H1 (cell line): Measurements from ENCODE around the gene TCERG1L. TPM values are rescaled to one million over a fixed set of nuclear protein-coding genes. Genes with fewer than 3 reads are reported as not detected.

Experiments used
- CTCF ChIA-PET: fragments of 300-600 bp; sonication (Branson Sonifier 250); formaldehyde crosslinking; loops from one replicate; lab custom pipeline; 2021; ENCODE audit not compliant: partially characterized antibody; lab: Charles Lee
- POLR2A ChIA-PET: fragments of 300-600 bp; sonication (Branson Sonifier 250); formaldehyde crosslinking; loops from one replicate; lab custom pipeline; 2021; ENCODE audit warnings: inconsistent platforms; ENCODE audit not compliant: partially characterized antibody; lab: Charles Lee
- DNase-seq, 2 experiments: peaks; one replicate each; pipeline versions ENCODE4 v3.0.0 to v3.0.0-alpha.2; 2010 to 2022; ENCODE audit warnings: low spot score in 2 of 2, low read depth in 1 of 2, mixed read lengths in 1 of 2
- FAIRE-seq: peaks from 2 replicates; lab custom pipeline; 2011; peaks lifted over from hg19 to GRCh38; lab: Jason Lieb, UNC
- H2AFZ ChIP-seq: 2 replicates; pipeline ENCODE4 v1.8.1; 2012; ENCODE audit warnings: low read length, inconsistent platforms
- H2AK5ac ChIP-seq: 2 replicates; pipeline ENCODE4 v1.6.1; 2013; ENCODE audit warnings: low read depth, low read length
- H2BK120ac ChIP-seq: replicated peaks from 2 replicates; pipeline ENCODE3; 2013; ENCODE audit warnings: low read depth, low read length, inconsistent platforms
- H2BK12ac ChIP-seq: 2 replicates; pipeline ENCODE4 v1.6.1; 2013; ENCODE audit warnings: low read depth, low read length
- H2BK15ac ChIP-seq: 2 replicates; pipeline ENCODE4 v1.6.1; 2013; ENCODE audit warnings: low read length
- H2BK20ac ChIP-seq: 2 replicates; pipeline ENCODE4 v1.6.1; 2013; ENCODE audit warnings: low read length
- H2BK5ac ChIP-seq: 2 replicates; pipeline ENCODE4 v1.6.1; 2013; ENCODE audit warnings: low read depth, low read length
- H3K14ac ChIP-seq: 2 replicates; pipeline ENCODE4 v1.6.1; 2013; ENCODE audit warnings: inconsistent platforms; ENCODE audit not compliant: insufficient read length
- H3K18ac ChIP-seq: 2 replicates; pipeline ENCODE4 v1.6.1; 2013; ENCODE audit warnings: low read length; ENCODE audit errors: extremely low read depth
- H3K23ac ChIP-seq: 2 replicates; pipeline ENCODE4 v1.6.1; 2013; ENCODE audit warnings: inconsistent platforms; ENCODE audit not compliant: insufficient read length
- H3K23me2 ChIP-seq: 2 replicates; pipeline ENCODE4 v1.6.1; 2013; ENCODE audit warnings: low read depth, low read length
- H3K27ac ChIP-seq: 2 replicates; pipeline ENCODE4 v1.6.1; 2011; ENCODE audit warnings: low read depth, low read length, inconsistent platforms
- H3K27me3 ChIP-seq, 4 experiments: replicated peaks in 1 of 4; 1 replicate in 1 of 4; 2 replicates in 3 of 4; pipeline versions ENCODE4 v1.6.1 to v1.8.1; 2011 to 2013; ENCODE audit warnings: low read length in 3 of 4, mild to moderate bottlenecking in 3 of 4, inconsistent platforms in 2 of 4, mixed read lengths in 2 of 4, moderate library complexity in 1 of 4; ENCODE audit not compliant: control insufficient read depth in 3 of 4, insufficient read depth in 3 of 4; ENCODE audit errors: extremely low read depth in 1 of 4
- H3K36me3 ChIP-seq, 4 experiments: 2 replicates each; pipeline versions ENCODE4 v1.6.1 to v1.8.1; 2011 to 2013; ENCODE audit warnings: mild to moderate bottlenecking in 4 of 4, low read length in 3 of 4, moderate library complexity in 2 of 4, control low read depth in 1 of 4, inconsistent platforms in 1 of 4; ENCODE audit not compliant: insufficient read depth in 4 of 4, control insufficient read depth in 2 of 4
- H3K4ac ChIP-seq: replicated peaks from 2 replicates; pipeline ENCODE3; 2013; ENCODE audit warnings: low read length, low read depth, mixed read lengths, inconsistent platforms; ENCODE audit not compliant: insufficient read length
- H3K4me1 ChIP-seq, 4 experiments: replicated peaks in 1 of 4; 1 replicate in 1 of 4; 2 replicates in 3 of 4; pipeline versions ENCODE4 v1.6.1 to v1.8.1; 2011 to 2013; ENCODE audit warnings: low read length in 3 of 4, inconsistent platforms in 2 of 4, mixed read lengths in 1 of 4; ENCODE audit not compliant: insufficient read depth in 4 of 4, control insufficient read depth in 3 of 4
- H3K4me2 ChIP-seq, 2 experiments: 2 replicates each; pipeline versions ENCODE4 v1.6.1 to v1.8.1; 2011 to 2013; ENCODE audit warnings: low read depth in 2 of 2, low read length in 2 of 2, control low read depth in 1 of 2, inconsistent platforms in 1 of 2, mild to moderate bottlenecking in 1 of 2; ENCODE audit not compliant: insufficient read depth in 1 of 2
- H3K4me3 ChIP-seq, 4 experiments: fragments of 200-600, 300-600 bp in 1 of 4; sonication (generic), shearing (Covaris generic), sonication (Bioruptor Twin) in 1 of 4; 2 replicates each; pipeline versions ENCODE4 v1.5.1 to v1.8.1; 2011 to 2016; ENCODE audit warnings: low read length in 4 of 4, low read depth in 3 of 4, control low read depth in 2 of 4, inconsistent platforms in 2 of 4, mild to moderate bottlenecking in 2 of 4, mixed read lengths in 1 of 4, moderate library complexity in 1 of 4; ENCODE audit not compliant: insufficient read depth in 2 of 4; ENCODE audit errors: extremely low read depth in 1 of 4
- H3K56ac ChIP-seq: replicated peaks from 2 replicates; pipeline ENCODE3; 2013; ENCODE audit warnings: low read depth, mild to moderate bottlenecking, mixed read lengths, low read length, inconsistent platforms; ENCODE audit not compliant: insufficient read length
- H3K79me1 ChIP-seq: 2 replicates; pipeline ENCODE4 v1.6.1; 2013; ENCODE audit warnings: low read depth, low read length, control low read depth
- H3K79me2 ChIP-seq, 2 experiments: 2 replicates each; pipeline versions ENCODE4 v1.6.1 to v1.8.1; 2012 to 2013; ENCODE audit warnings: low read length in 2 of 2, mild to moderate bottlenecking in 2 of 2, inconsistent platforms in 1 of 2; ENCODE audit not compliant: insufficient read depth in 2 of 2, control insufficient read depth in 1 of 2
- H3K9ac ChIP-seq, 4 experiments: replicated peaks in 1 of 4; 1 replicate in 1 of 4; 2 replicates in 3 of 4; pipeline versions ENCODE4 v1.6.1 to v1.8.1; 2011 to 2013; ENCODE audit warnings: low read depth in 3 of 4, low read length in 3 of 4, control low read depth in 2 of 4, mild to moderate bottlenecking in 2 of 4, moderate library complexity in 2 of 4, inconsistent platforms in 1 of 4; ENCODE audit errors: extremely low read depth in 1 of 4
- H3K9me3 ChIP-seq, 2 experiments: 2 replicates each; pipeline versions ENCODE4 v1.6.1 to v1.8.1; 2012 to 2013; ENCODE audit warnings: mild to moderate bottlenecking in 2 of 2, moderate library complexity in 2 of 2, control low read depth in 1 of 2, inconsistent platforms in 1 of 2, low read depth in 1 of 2, low read length in 1 of 2, mixed read lengths in 1 of 2; ENCODE audit not compliant: insufficient read depth in 2 of 2
- H4K20me1 ChIP-seq, 2 experiments: replicated peaks in 1 of 2; 2 replicates each; pipeline versions ENCODE3 to v1.8.1; 2011 to 2013; ENCODE audit warnings: inconsistent platforms in 2 of 2, low read length in 2 of 2, mild to moderate bottlenecking in 1 of 2; ENCODE audit not compliant: insufficient read depth in 2 of 2, control insufficient read depth in 1 of 2
- H4K5ac ChIP-seq: 2 replicates; pipeline ENCODE4 v1.6.1; 2013; ENCODE audit warnings: low read length, low read depth, mixed read lengths, inconsistent platforms; ENCODE audit not compliant: insufficient read length
- H4K8ac ChIP-seq: 2 replicates; pipeline ENCODE4 v1.8.0; 2013; ENCODE audit warnings: mild to moderate bottlenecking, moderate library complexity, low read length, inconsistent platforms; ENCODE audit not compliant: insufficient read depth; ENCODE audit errors: extremely low read depth
- H4K91ac ChIP-seq: replicated peaks from 2 replicates; pipeline ENCODE3; 2013; ENCODE audit warnings: low read length, mixed read lengths, inconsistent platforms; ENCODE audit not compliant: insufficient read length
- BCL11A ChIP-seq, 2 experiments: IDR thresholded peaks; one replicate each; pipeline ENCODE4 v1.6.1; 2011; ENCODE audit warnings: low read depth in 2 of 2, low read length in 2 of 2, mild to moderate bottlenecking in 2 of 2
- BRCA1 ChIP-seq: IDR thresholded peaks from 2 replicates; pipeline ENCODE4 v1.6.1; 2012; ENCODE audit warnings: low read depth, low read length, improper control_type of control experiment
- CTBP2 ChIP-seq: IDR thresholded peaks from 2 replicates; pipeline ENCODE4 v1.7.0; 2011; ENCODE audit warnings: borderline replicate concordance, mild to moderate bottlenecking, moderate library complexity, mixed read lengths, low read length; ENCODE audit not compliant: insufficient read depth, insufficient read length
- EGR1 ChIP-seq: IDR thresholded peaks from 2 replicates; pipeline ENCODE4 v1.6.1; 2011; ENCODE audit warnings: low read depth, low read length, borderline replicate concordance
- JUN ChIP-seq: IDR thresholded peaks from 2 replicates; pipeline ENCODE4 v1.6.1; 2011; ENCODE audit warnings: low read depth, mild to moderate bottlenecking, improper control_type of control experiment, low read length
- POLR2AphosphoS5 ChIP-seq: IDR thresholded peaks from 2 replicates; pipeline ENCODE4 v1.6.1; 2011; ENCODE audit warnings: low read depth, low read length
- POU5F1 ChIP-seq: IDR thresholded peaks from 2 replicates; pipeline ENCODE4 v1.6.1; 2011; ENCODE audit warnings: low read depth, mild to moderate bottlenecking, low read length, moderate library complexity
- RBBP5 ChIP-seq: IDR thresholded peaks from 2 replicates; pipeline ENCODE4 v1.7.1; 2012; ENCODE audit warnings: low read depth, mild to moderate bottlenecking, inconsistent platforms, low read length, moderate library complexity, borderline replicate concordance
- SIRT6 ChIP-seq: IDR thresholded peaks from one replicate; pipeline ENCODE4 v1.7.1; 2012; ENCODE audit warnings: low read length, inconsistent platforms
- SUZ12 ChIP-seq: fragments of 200-600 bp; sonication (generic); IDR thresholded peaks from 2 replicates; pipeline ENCODE4 v1.6.1; 2012; ENCODE audit warnings: mild to moderate bottlenecking, inconsistent platforms, low read length, moderate library complexity, mixed read lengths
- TEAD4 ChIP-seq: IDR thresholded peaks from 2 replicates; pipeline ENCODE4 v1.6.1; 2012; ENCODE audit warnings: low read depth, low read length, inconsistent platforms, mixed read lengths
- YY1 ChIP-seq: IDR thresholded peaks from 2 replicates; pipeline ENCODE4 v1.6.1; 2011; ENCODE audit warnings: low read depth, mild to moderate bottlenecking, low read length
- WGBS, 2 experiments: shearing (Covaris generic) in 1 of 2; methylation state at CpG; one replicate each; pipeline versions ENCODE4 v1.1.6 to v1.1.7; 2013 to 2015; ENCODE audit warnings: low lambda C conversion rate in 2 of 2, mixed read lengths in 2 of 2, inconsistent platforms in 1 of 2, low coverage in 1 of 2, missing lambda C conversion rate in 1 of 2; ENCODE audit not compliant: insufficient replicate concordance in 2 of 2, insufficient coverage in 1 of 2, insufficient read length in 1 of 2; ENCODE audit errors: extremely low coverage in 1 of 2, missing lambda C conversion rate in 1 of 2; 5-methylcytosine and 5-hydroxymethylcytosine counted together
- polyA plus RNA-seq, 7 experiments: library from polyadenylated mRNA; depleted of rRNA in 3 of 7; stranded (reverse) in 5 of 7; unstranded in 2 of 7; fragments of >200 nt in 5 of 7; fragments of 200-250 nt in 2 of 7; gene quantifications; 1 replicate in 5 of 7; 2 replicates in 1 of 7; 4 replicates in 1 of 7; pipeline versions ENCODE4 v1.2.1 to v1.2.3, GENCODE V29; 2011 to 2013; ENCODE audit warnings: missing spikeins in 2 of 7, mixed read lengths in 2 of 7
- total RNA-seq: library from RNA; stranded (reverse); fragmentation: NEBNext Ultra II Directional; extraction: Animal tissue kit (Norgen Biotek cat#: 25700); gene quantifications from 2 replicates; pipeline ENCODE4 v1.2.1, GENCODE V29; 2021
- TF ChIP-seq, protein P1 (sequence below): IDR thresholded peaks from 2 replicates; pipeline ENCODE4 v1.6.1; 2012; ENCODE audit warnings: inconsistent platforms
- TF ChIP-seq, protein P2 (sequence below): IDR thresholded peaks from 2 replicates; pipeline ENCODE4 v1.6.1; 2011; ENCODE audit warnings: low read depth, mild to moderate bottlenecking, low read length; ENCODE audit not compliant: insufficient read depth

TCERG1L gene
- total and polyA plus RNA-seq, 2 of the 8 experiments (the other 6 are each of a cell fraction or from before 2014, with no cell fraction given), result 3.9 to 6.9 TPM

DNA sequence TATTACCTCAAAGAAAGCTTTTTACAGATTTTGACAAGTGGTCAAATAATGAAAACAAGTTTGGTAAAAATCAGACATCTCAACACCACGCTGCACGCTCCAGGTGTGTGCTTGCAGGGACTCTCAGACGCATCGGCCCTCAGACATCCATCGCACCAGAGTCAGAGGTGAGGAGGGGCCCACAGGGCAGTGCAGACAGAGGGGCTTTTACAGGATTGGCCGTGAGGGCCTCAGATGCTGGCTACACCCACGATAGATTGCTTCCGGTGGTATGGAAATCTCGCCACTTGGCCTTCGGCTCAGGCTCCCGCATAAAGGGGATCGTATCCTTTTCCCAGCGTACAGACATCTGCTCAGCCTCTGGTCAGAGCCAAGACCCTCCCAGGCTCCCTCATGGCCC lies 72.1 kb downstream of the TCERG1L start:
- H2AFZ ChIP-seq, result no peak overlapping the region
- H3K9ac ChIP-seq, result no peak overlapping the region
- H3K56ac ChIP-seq, result no peak overlapping the region
- H2BK15ac ChIP-seq, result no peak overlapping the region
- H3K36me3 ChIP-seq, result no peaks in the 10 kb centered on the region
- no peak for DNase-seq
- H3K4ac ChIP-seq, result no peak overlapping the region
- H2BK120ac ChIP-seq, result no peak overlapping the region
- no peak for FAIRE-seq
- no peaks in the 10 kb centered on the region for H3K4me1 ChIP-seq
- H2BK12ac ChIP-seq, result no peak overlapping the region
- no peaks in the 10 kb centered on the region for H3K23me2 ChIP-seq
- H4K91ac ChIP-seq, result no peak overlapping the region
- H4K5ac ChIP-seq, result no peak overlapping the region
- no peak overlapping the region for H3K27ac ChIP-seq
- no peaks in the 10 kb centered on the region; a peak in 1 of 4 replicates for H3K9me3 ChIP-seq
- no peak overlapping the region for H3K18ac ChIP-seq
- H3K27me3 ChIP-seq, result no peaks in the 10 kb centered on the region
- no peak overlapping the region for H2AK5ac ChIP-seq
- ChIA-PET POLR2A (no interaction called here), CTCF (no interaction called here)
- H4K20me1 ChIP-seq, result no peaks in the 10 kb centered on the region
- H4K8ac ChIP-seq, result no peak overlapping the region
- no peak overlapping the region for H3K4me3 ChIP-seq
- no peak overlapping the region for H3K23ac ChIP-seq
- no peak overlapping the region for H2BK20ac ChIP-seq
- no peak overlapping the region for H3K14ac ChIP-seq
- WGBS, 2 experiments, result 94% methylated on average over 13 of the region's 13 CpGs; no CpG with 5 or more reads in 1 of the 2 experiments
- no peak overlapping the region for H2BK5ac ChIP-seq
- H3K79me1 ChIP-seq, result no peaks in the 10 kb centered on the region
- H3K4me2 ChIP-seq, result no peak overlapping the region
- H3K79me2 ChIP-seq, result no peaks in the 10 kb centered on the region
- TF ChIP-seq POLR2AphosphoS5 (no peak), SUZ12 (no peak), RBBP5 (no peak), CTBP2 (no peak), BCL11A (IDR thresholded peaks at IDR 0.05; ENCODE audit: low read depth in 2 of 2, low read length in 2 of 2) (no peak), POU5F1 (no peak), YY1 (no peak), SIRT6 (no peak), EGR1 (no peak), TEAD4 (no peak), JUN (no peak), BRCA1 (no peak)
- TF ChIP-seq, protein P1, sequence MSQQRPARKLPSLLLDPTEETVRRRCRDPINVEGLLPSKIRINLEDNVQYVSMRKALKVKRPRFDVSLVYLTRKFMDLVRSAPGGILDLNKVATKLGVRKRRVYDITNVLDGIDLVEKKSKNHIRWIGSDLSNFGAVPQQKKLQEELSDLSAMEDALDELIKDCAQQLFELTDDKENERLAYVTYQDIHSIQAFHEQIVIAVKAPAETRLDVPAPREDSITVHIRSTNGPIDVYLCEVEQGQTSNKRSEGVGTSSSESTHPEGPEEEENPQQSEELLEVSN, result no peak
- TF ChIP-seq, protein P2, sequence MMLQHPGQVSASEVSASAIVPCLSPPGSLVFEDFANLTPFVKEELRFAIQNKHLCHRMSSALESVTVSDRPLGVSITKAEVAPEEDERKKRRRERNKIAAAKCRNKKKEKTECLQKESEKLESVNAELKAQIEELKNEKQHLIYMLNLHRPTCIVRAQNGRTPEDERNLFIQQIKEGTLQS, result no peak
